ENCODE measurements around the gene RNF215.

RNF215 gene

DNA sequence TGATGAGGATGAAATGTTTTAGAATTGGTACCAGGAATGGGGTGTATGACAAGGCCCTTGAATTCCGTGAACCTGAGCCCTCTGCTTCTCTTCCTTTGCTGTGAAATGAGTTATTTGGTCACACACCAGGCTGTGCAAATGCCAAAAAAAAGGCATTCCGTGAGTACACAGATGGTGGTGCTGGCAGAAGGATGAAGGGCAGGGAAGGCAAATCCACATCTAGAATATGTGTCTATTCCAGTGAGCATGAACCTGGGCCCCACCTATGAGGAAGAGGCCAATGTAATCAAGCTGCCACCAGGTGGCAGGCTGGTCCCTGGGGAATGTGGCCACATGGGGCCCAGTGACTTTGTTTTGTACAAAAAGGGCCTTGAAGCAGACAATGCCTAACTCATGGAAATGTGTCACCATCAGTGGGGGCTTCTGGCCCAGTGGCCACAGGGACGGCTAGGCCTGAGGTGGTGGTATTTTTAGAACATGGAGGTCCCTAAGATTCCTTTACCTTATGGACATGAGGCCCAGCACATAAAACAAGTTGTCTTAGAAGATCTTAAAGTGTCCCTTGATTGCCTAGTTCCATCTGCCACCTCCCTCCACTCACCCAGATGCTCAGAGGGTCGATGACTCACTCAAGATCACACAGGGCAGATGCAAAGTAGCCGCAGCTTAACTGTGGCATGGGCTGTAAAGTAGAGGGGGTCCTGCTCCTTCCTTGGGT, 3.9 kb upstream of the RNF215 start:
- TF ChIP-seq CTCF (IDR thresholded peaks at IDR 0.05; ENCODE audit: low read length) (peak; percentile 90), EZH2 (IDR thresholded peaks at IDR 0.05; ENCODE audit: borderline replicate concordance, low read length) (no peak)
- H3K4me1 ChIP-seq (ENCODE audit: insufficient read depth, low read length, severe bottlenecking), result peaks cover 33% of the 10 kb centered on the region
- H3K9me2 ChIP-seq (ENCODE audit: low read depth, low read length), result no peaks in the 10 kb centered on the region
- peaks cover 7% of the 10 kb centered on the region for H3K9me3 ChIP-seq (ENCODE audit: low read length)
- peak overlapping the region; percentile 64 for H3K27ac ChIP-seq (ENCODE audit: low read depth, low read length, poor library complexity, severe bottlenecking)
- no peak overlapping the region for H3K4me3 ChIP-seq (ENCODE audit: low read depth, low read length, poor library complexity, severe bottlenecking)
- H3F3A ChIP-seq (ENCODE audit: insufficient read depth, low read length), result no peaks in the 10 kb centered on the region
- H3K4me2 ChIP-seq (ENCODE audit: low read length), result peak overlapping the region; percentile 26; the same call in 1 of the 2 replicates
- H3K9ac ChIP-seq (ENCODE audit: low read length), result peak overlapping the region; percentile 37; the same call in 1 of the 2 replicates
- no peak overlapping the region for H2AFZ ChIP-seq (ENCODE audit: low read length)
- H3K27me3 ChIP-seq (ENCODE audit: insufficient read depth, low read length), result no peaks in the 10 kb centered on the region; the same call in 1 of the 2 replicates
- no peaks in the 10 kb centered on the region for H4K20me1 ChIP-seq (ENCODE audit: insufficient read depth, low read length)
- H3K79me2 ChIP-seq (ENCODE audit: insufficient read depth, low read length), result no peaks in the 10 kb centered on the region
- peaks cover 6% of the 10 kb centered on the region; the same call in 1 of the 2 replicates for H3K36me3 ChIP-seq (ENCODE audit: insufficient read depth, low read length)

GRCh38 chr22:30386608-30386959, 627 bp downstream of the RNF215 start:
- Histone ChIP-seq H3K27me3 (ENCODE audit: insufficient read depth, low read length) (no peaks in the 10 kb centered on the region; the same call in 1 of the 2 replicates), H3K4me1 (ENCODE audit: insufficient read depth, low read length, severe bottlenecking) (peaks cover 15% of the 10 kb centered on the region), H3K27ac (ENCODE audit: low read depth, low read length, poor library complexity, severe bottlenecking) (no peak overlapping the region), H3K4me2 (ENCODE audit: low read length) (peak overlapping the region; percentile 63), H3K9me2 (ENCODE audit: low read depth, low read length) (no peaks in the 10 kb centered on the region), H3K79me2 (ENCODE audit: insufficient read depth, low read length) (no peaks in the 10 kb centered on the region), H3F3A (ENCODE audit: insufficient read depth, low read length) (no peaks in the 10 kb centered on the region), H3K36me3 (ENCODE audit: insufficient read depth, low read length) (peaks cover 6% of the 10 kb centered on the region; the same call in 1 of the 2 replicates), H3K4me3 (ENCODE audit: low read depth, low read length, poor library complexity, severe bottlenecking) (peak overlapping the region; percentile 52), H2AFZ (ENCODE audit: low read length) (no peak overlapping the region), H3K9me3 (ENCODE audit: low read length) (peaks cover 7% of the 10 kb centered on the region), H3K9ac (ENCODE audit: low read length) (peak overlapping the region; percentile 50; the same call in 1 of the 2 replicates), H4K20me1 (ENCODE audit: insufficient read depth, low read length) (no peaks in the 10 kb centered on the region)
- TF ChIP-seq CTCF (IDR thresholded peaks at IDR 0.05; ENCODE audit: low read length) (no peak), EZH2 (IDR thresholded peaks at IDR 0.05; ENCODE audit: borderline replicate concordance, low read length) (no peak)

DNA sequence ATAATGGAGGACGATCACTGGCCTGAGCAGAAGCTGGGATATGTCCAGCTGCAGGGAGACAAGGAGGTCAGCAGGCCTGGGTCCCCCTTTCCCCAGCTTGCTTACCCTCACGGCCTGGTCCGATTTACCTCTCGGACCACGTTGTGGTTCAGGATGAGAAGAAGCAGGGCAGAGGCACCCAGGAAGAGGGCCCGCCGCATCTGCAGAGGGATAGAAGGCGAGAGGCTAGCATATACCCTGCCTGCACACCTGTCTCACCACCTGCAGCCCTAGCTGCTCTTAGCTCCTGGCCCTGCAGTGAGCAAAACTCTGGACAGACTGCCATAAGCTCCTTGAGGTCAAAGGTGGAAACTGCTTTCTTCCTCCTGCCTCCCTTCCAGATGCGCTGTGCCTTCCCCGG, 1.3 kb downstream of the RNF215 start:
- Histone ChIP-seq H3K4me3 (ENCODE audit: low read depth, low read length, poor library complexity, severe bottlenecking) (no peak overlapping the region), H3K27me3 (ENCODE audit: insufficient read depth, low read length) (no peaks in the 10 kb centered on the region; the same call in 1 of the 2 replicates), H3K4me2 (ENCODE audit: low read length) (no peak overlapping the region), H3K9ac (ENCODE audit: low read length) (no peak overlapping the region), H3F3A (ENCODE audit: insufficient read depth, low read length) (no peaks in the 10 kb centered on the region), H3K27ac (ENCODE audit: low read depth, low read length, poor library complexity, severe bottlenecking) (no peak overlapping the region), H4K20me1 (ENCODE audit: insufficient read depth, low read length) (no peaks in the 10 kb centered on the region), H3K4me1 (ENCODE audit: insufficient read depth, low read length, severe bottlenecking) (peaks cover 9% of the 10 kb centered on the region), H3K79me2 (ENCODE audit: insufficient read depth, low read length) (no peaks in the 10 kb centered on the region), H3K9me2 (ENCODE audit: low read depth, low read length) (no peaks in the 10 kb centered on the region), H3K36me3 (ENCODE audit: insufficient read depth, low read length) (peaks cover 6% of the 10 kb centered on the region; the same call in 1 of the 2 replicates), H2AFZ (ENCODE audit: low read length) (no peak overlapping the region), H3K9me3 (ENCODE audit: low read length) (peaks cover 6% of the 10 kb centered on the region)
- no peak for TF ChIP-seq CTCF (IDR thresholded peaks at IDR 0.05; ENCODE audit: low read length)
- TF ChIP-seq EZH2 (IDR thresholded peaks at IDR 0.05; ENCODE audit: borderline replicate concordance, low read length), result no peak

All from OCI-LY1 (cell line).